CD4-positive, alpha-beta T cell (primary cell): ENCODE measurements around the gene RNF115. TPM values are rescaled to one million over a fixed set of nuclear protein-coding genes. Genes with fewer than 3 reads are reported as not detected.

Source experiments
- ATAC-seq: fragments of 200-7000 bp; cut with Tn5 transposase; one replicate; pipeline ENCODE4 v1.10.0; 2022; ENCODE audit warnings: mild to moderate bottlenecking; ENCODE audit not compliant: poor library complexity
- CTCF ChIA-PET: fragments of 350-600 bp; sonication (Branson Sonifier 250); formaldehyde crosslinking; loops from one replicate; lab custom pipeline; 2021; ENCODE audit warnings: antibody characterized with exemption, inconsistent platforms; lab: Charles Lee
- POLR2A ChIA-PET: fragments of 350-600 bp; sonication (Branson Sonifier 250); formaldehyde crosslinking; loops from one replicate; lab custom pipeline; 2021; ENCODE audit warnings: antibody characterized with exemption, inconsistent platforms; lab: Charles Lee
- DNase-seq, 14 experiments: peaks; one replicate each; pipeline ENCODE4 v3.0.0-alpha.2; 2013 to 2020; ENCODE audit warnings: mixed read lengths in 2 of 14
- H3K27ac ChIP-seq, 2 donors: one replicate each; pipeline versions ENCODE4 v1.5.1 to v1.7.0; 2013; ENCODE audit warnings: low read length in 2 of 2, low read depth in 1 of 2, mild to moderate bottlenecking in 1 of 2
- H3K27me3 ChIP-seq, 2 experiments: 1 replicate in 1 of 2; 2 replicates in 1 of 2; pipeline versions ENCODE4 v1.6.1 to v1.7.0; 2013; ENCODE audit warnings: low read length in 2 of 2, control low read depth in 1 of 2, mild to moderate bottlenecking in 1 of 2, moderate library complexity in 1 of 2; ENCODE audit not compliant: insufficient read depth in 2 of 2, control insufficient read depth in 1 of 2
- H3K36me3 ChIP-seq: one replicate; pipeline ENCODE4 v1.6.1; 2013; ENCODE audit warnings: low read length, control low read depth; ENCODE audit not compliant: insufficient read depth
- H3K4me1 ChIP-seq: one replicate; pipeline ENCODE4 v1.6.1; 2013; ENCODE audit warnings: low read length, control low read depth; ENCODE audit not compliant: insufficient read depth
- H3K4me3 ChIP-seq: one replicate; pipeline ENCODE4 v1.5.1; 2013; ENCODE audit warnings: mild to moderate bottlenecking, low read length, moderate library complexity
- H3K9me3 ChIP-seq, 2 experiments: 1 replicate in 1 of 2; 2 replicates in 1 of 2; pipeline versions ENCODE4 v1.6.1 to v1.7.0; 2013; ENCODE audit warnings: low read length in 2 of 2, mild to moderate bottlenecking in 2 of 2, control low read depth in 1 of 2, moderate library complexity in 1 of 2; ENCODE audit not compliant: control insufficient read depth in 1 of 2, insufficient read depth in 1 of 2
- H3K27ac Mint-ChIP-seq: one replicate; pipeline ENCODE4 v1.8.0; 2020; ENCODE audit warnings: mixed read lengths
- H3K27me3 Mint-ChIP-seq: one replicate; pipeline ENCODE4 v1.8.0; 2021; ENCODE audit warnings: mixed read lengths
- H3K36me3 Mint-ChIP-seq: one replicate; pipeline ENCODE4 v1.8.0; 2021; ENCODE audit warnings: low read depth, mixed read lengths
- H3K4me1 Mint-ChIP-seq: one replicate; pipeline ENCODE4 v1.8.0; 2021; ENCODE audit warnings: low read depth, mixed read lengths
- H3K4me3 Mint-ChIP-seq: one replicate; pipeline ENCODE4 v1.8.0; 2020; ENCODE audit warnings: mild to moderate bottlenecking, mixed read lengths
- H3K9me3 Mint-ChIP-seq: one replicate; pipeline ENCODE4 v1.8.0; 2020; ENCODE audit warnings: mixed read lengths
- intact Hi-C, 2 experiments: fragments of 100-400 bp; cut with DNase I in 1 of 2; cut with micrococcal nuclease in 1 of 2; formaldehyde crosslinking; loops; one replicate each; pipeline versions ENCODE4 v1.15.1 to v1.9.0; 2023 to 2025; cut with DNase I, micrococcal nuclease
- microRNA-seq: library from miRNA; unstranded; fragments of <30 nt; microRNA quantifications from one replicate; pipeline ENCODE4 v1.2.0, GENCODE V29; 2021; ENCODE audit warnings: borderline microRNAs expressed, borderline replicate concordance
- total RNA-seq, 174 experiments: library from RNA in 2 of 174; stranded (reverse) in 2 of 174; gene quantifications; one replicate each; pipeline ENCODE4 v1.2.3 and lab custom pipeline; 2021 to 2026
- TF ChIP-seq, protein P1 (sequence below): fragments of 200-600 bp; IDR thresholded peaks from one replicate; pipeline ENCODE4 v1.8.0; 2022; ENCODE audit warnings: antibody characterized with exemption, mild to moderate bottlenecking

RNF115 gene
- total RNA-seq, 2 experiments from 2014 or later, result 11.4 to 11.9 TPM

DNA sequence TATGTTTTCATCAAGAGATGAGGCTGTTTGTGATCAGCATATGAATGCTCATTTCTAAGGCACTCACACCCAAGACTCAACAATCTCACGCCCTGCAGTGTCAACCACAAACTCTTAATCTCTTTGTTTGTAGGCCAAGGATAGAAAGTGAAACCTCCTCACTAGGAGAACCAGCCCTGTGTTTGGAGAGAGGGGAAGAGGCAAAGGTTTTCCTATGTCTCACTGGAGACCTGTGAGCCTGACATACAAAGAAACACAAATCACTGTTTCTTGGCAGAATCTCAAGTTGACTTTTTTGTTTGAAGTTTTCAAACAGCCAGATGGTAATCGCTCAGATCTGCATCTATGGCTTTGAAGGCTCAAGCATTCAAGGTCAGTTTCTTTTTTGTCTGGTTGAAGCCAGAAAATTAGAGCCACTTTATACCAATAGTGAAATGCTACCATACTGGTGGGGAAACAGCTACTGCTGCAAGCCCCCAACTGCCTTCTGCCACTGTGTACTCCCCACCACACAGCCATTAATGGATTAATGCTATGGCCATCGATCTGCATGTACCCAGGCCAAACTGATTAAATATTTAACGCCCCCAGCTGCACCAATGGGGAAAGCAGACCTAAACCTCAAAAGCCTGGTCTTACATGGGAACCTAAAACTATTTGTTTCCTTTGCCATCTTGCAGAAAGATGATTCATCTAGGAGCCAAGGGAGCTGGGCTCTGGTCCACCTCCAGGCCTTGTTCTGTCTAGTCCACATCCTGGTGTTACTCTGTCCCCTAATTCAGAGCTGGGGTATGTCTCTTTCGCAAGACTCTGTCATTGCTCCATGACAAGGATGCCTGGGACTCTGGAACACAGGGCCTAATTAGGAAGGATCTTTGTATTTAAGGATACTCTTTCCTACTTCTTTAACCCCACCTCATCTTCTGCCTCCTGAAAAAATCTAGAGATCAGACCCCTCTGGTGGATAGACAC is 133.0 kb downstream of the RNF115 start:
- DNase-seq, result peak in 6 of 14 experiments; percentile 3 to 82 (median 35)
- peak; percentile 61 for ATAC-seq
- intact Hi-C loops, result no loop called here
- Mint-ChIP-seq H3K4me3 (peak overlapping the region; percentile 35), H3K36me3 (no peaks in the 10 kb centered on the region), H3K9me3 (no peaks in the 10 kb centered on the region), H3K27me3 (no peaks in the 10 kb centered on the region), H3K27ac (peak overlapping the region; percentile 63), H3K4me1 (peaks cover 20% of the 10 kb centered on the region)
- TF ChIP-seq, protein P1, sequence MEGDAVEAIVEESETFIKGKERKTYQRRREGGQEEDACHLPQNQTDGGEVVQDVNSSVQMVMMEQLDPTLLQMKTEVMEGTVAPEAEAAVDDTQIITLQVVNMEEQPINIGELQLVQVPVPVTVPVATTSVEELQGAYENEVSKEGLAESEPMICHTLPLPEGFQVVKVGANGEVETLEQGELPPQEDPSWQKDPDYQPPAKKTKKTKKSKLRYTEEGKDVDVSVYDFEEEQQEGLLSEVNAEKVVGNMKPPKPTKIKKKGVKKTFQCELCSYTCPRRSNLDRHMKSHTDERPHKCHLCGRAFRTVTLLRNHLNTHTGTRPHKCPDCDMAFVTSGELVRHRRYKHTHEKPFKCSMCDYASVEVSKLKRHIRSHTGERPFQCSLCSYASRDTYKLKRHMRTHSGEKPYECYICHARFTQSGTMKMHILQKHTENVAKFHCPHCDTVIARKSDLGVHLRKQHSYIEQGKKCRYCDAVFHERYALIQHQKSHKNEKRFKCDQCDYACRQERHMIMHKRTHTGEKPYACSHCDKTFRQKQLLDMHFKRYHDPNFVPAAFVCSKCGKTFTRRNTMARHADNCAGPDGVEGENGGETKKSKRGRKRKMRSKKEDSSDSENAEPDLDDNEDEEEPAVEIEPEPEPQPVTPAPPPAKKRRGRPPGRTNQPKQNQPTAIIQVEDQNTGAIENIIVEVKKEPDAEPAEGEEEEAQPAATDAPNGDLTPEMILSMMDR, result no peak
- H3K9me3 ChIP-seq, result no peaks in the 10 kb centered on the region
- CTCF ChIA-PET, result no interaction called here
- no peaks in the 10 kb centered on the region for H3K27me3 ChIP-seq
- POLR2A ChIA-PET, result no interaction called here
- H3K4me3 ChIP-seq, result no peak overlapping the region
- peak overlapping the region in 1 of 2 donors; percentile 18 for H3K27ac ChIP-seq
- peaks cover 26% of the 10 kb centered on the region for H3K4me1 ChIP-seq
- no peaks in the 10 kb centered on the region for H3K36me3 ChIP-seq

DNA sequence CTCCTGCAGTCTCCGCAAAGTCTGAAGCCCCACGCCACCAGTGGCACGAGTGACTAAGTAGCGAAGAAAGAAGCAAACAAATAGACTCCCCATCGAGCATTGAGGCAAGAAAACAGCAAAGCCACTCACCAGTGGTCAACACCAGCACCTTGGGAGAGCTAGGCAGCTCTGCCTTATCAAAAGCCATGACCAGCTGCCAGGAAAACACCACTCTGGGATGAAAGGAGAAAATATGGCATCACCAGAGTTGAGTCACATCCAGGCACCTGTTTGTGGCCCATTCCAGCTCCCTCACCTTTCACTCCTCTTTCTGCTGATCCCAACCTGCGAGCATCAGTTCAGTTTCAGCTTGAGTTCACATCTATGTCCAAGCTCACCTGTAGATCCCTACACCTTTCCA is 134.0 kb downstream of the RNF115 start:
- Histone ChIP-seq H3K27me3 (no peaks in the 10 kb centered on the region), H3K36me3 (no peaks in the 10 kb centered on the region), H3K27ac (peak overlapping the region in 1 of 2 donors; percentile 70), H3K4me3 (no peak overlapping the region), H3K4me1 (peaks cover 26% of the 10 kb centered on the region), H3K9me3 (no peaks in the 10 kb centered on the region)
- TF ChIP-seq, protein P1, result no peak
- Mint-ChIP-seq H3K27ac (peak overlapping the region; percentile 63), H3K4me1 (peaks cover 20% of the 10 kb centered on the region), H3K36me3 (no peaks in the 10 kb centered on the region), H3K4me3 (peak overlapping the region; percentile 38), H3K27me3 (no peaks in the 10 kb centered on the region), H3K9me3 (no peaks in the 10 kb centered on the region)
- no peak for DNase-seq
- ChIA-PET POLR2A (no interaction called here), CTCF (no interaction called here)
- intact Hi-C loops, result no loop called here
- ATAC-seq, result no peak

DNA sequence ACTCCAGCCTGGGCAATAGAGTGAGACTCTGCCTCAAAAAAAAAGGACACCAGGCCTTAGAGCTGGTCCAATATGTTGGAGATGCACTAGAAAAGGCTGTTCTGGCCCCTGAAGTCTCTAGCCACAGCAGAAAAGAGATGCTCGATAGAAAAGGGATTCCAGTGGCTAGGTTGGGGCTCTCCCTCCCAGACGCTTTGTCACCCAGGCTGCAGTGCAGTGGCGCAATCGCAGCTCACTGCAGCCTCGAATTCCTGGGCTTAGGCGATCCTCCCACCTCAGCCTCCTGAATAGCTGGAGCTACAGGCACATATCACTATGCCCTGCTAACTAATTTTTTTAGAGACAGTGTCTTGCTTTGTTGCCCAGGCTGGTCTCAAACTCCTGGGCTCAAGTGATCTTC is 135.0 kb downstream of the RNF115 start:
- H3K27ac ChIP-seq, result peak overlapping the region in 1 of 2 donors; percentile 70
- H3K27ac Mint-ChIP-seq, result peak overlapping the region; percentile 63

More for the DNA sequence above, 135.0 kb downstream of the RNF115 start:
- intact Hi-C loops, result no loop called here
- H3K27me3 Mint-ChIP-seq, result no peaks in the 10 kb centered on the region
- H3K9me3 Mint-ChIP-seq, result no peaks in the 10 kb centered on the region
- H3K4me3 Mint-ChIP-seq, result no peak overlapping the region
- ATAC-seq (no peak), DNase-seq (no peak)
- ChIA-PET CTCF (no interaction called here), POLR2A (no interaction called here)
- Histone ChIP-seq H3K27me3 (no peaks in the 10 kb centered on the region), H3K9me3 (no peaks in the 10 kb centered on the region), H3K4me3 (no peak overlapping the region), H3K36me3 (no peaks in the 10 kb centered on the region), H3K4me1 (peaks cover 26% of the 10 kb centered on the region)
- H3K36me3 Mint-ChIP-seq, result no peaks in the 10 kb centered on the region
- TF ChIP-seq, protein P1, result no peak
- peaks cover 20% of the 10 kb centered on the region for H3K4me1 Mint-ChIP-seq

Small RNA genes lying within 50 kb of the gene (microRNA-seq; reads per million reads assigned to microRNA genes)
- gene MIR6736, result not detected

Other genes with a start within 250 kb of the RNF115 start
- 10 to 100 TPM; 23.8 to 25.2 TPM for gene GPR89A, start 216.1 kb downstream of the RNF115 start, total RNA-seq
- not detected for gene PDZK1, start 116.7 kb downstream of the RNF115 start, total RNA-seq
- not detected for gene CD160, start 104.6 kb downstream of the RNF115 start, total RNA-seq
- gene POLR3C, start 105 bp upstream of the RNF115 start, total RNA-seq, result 10 to 100 TPM; 18.6 to 19.9 TPM
- gene NUDT17, start 21.5 kb upstream of the RNF115 start, total RNA-seq, result 1 to 10 TPM; 1.6 to 2.8 TPM
- gene PIAS3, start 35.0 kb upstream of the RNF115 start, total RNA-seq, result 10 to 100 TPM; 18.7 to 19.7 TPM
- gene ANKRD35, start 61.8 kb upstream of the RNF115 start, total RNA-seq, result under 1 TPM in 1 of 2 experiments, not detected in 1; 0.11 TPM
- 1 to 10 TPM in 1 of 2 experiments, under 1 TPM in 1; 0.77 to 1.0 TPM for gene ITGA10, start 86.0 kb upstream of the RNF115 start, total RNA-seq
- gene PEX11B, start 94.6 kb upstream of the RNF115 start, total RNA-seq, result 10 to 100 TPM; 11.6 to 13.2 TPM
- gene RBM8A, start 103.4 kb upstream of the RNF115 start, total RNA-seq, result 100 to 1,000 TPM; 126 to 134 TPM
- gene LIX1L, start 133.9 kb upstream of the RNF115 start, total RNA-seq, result 10 to 100 TPM; 21.4 to 21.5 TPM
- gene ANKRD34A, start 140.5 kb upstream of the RNF115 start, total RNA-seq, result under 1 TPM; 0.42 to 0.47 TPM
- 10 to 100 TPM; 17.2 to 17.8 TPM for gene POLR3GL, start 140.6 kb upstream of the RNF115 start, total RNA-seq
- 1,000 to 10,000 TPM; 1,317 to 1,358 TPM for gene TXNIP, start 172.5 kb upstream of the RNF115 start, total RNA-seq
- not detected for gene HJV, start 197.6 kb upstream of the RNF115 start, total RNA-seq